Ovary (tissue), 9 donors: ENCODE measurements around the gene RHOD. TPM values are rescaled to one million over a fixed set of nuclear protein-coding genes. Genes with fewer than 3 reads are reported as not detected.

Experiments used
- DNase-seq, 5 donors: peaks; one replicate each; pipeline ENCODE4 v3.0.0-alpha.2; 2019 to 2020
- H3K27ac ChIP-seq, 2 donors: fragments of 200-600 bp; one replicate each; pipeline versions ENCODE4 v1.5.1 to v1.8.0; 2019 to 2022
- H3K27me3 ChIP-seq: fragments of 200-600 bp; one replicate; pipeline ENCODE4 v1.8.0; 2022
- H3K36me3 ChIP-seq: fragments of 200-600 bp; sonication (generic); one replicate; pipeline ENCODE4 v1.5.1; 2019
- H3K4me1 ChIP-seq: one replicate; pipeline ENCODE4 v1.8.1; 2013; ENCODE audit warnings: mild to moderate bottlenecking, moderate library complexity; ENCODE audit not compliant: insufficient read depth
- H3K4me3 ChIP-seq: fragments of 200-600 bp; sonication (generic); one replicate; pipeline ENCODE4 v1.5.1; 2017
- H3K9me3 ChIP-seq, 2 donors: fragments of 200-600 bp in 1 of 2; sonication (generic) in 1 of 2; one replicate each; pipeline versions ENCODE4 v1.5.1 to v1.8.1; 2013 to 2019; ENCODE audit warnings: mild to moderate bottlenecking in 1 of 2, moderate library complexity in 1 of 2
- EP300 ChIP-seq: sonication (generic); formaldehyde crosslinking; IDR thresholded peaks from one replicate; pipeline ENCODE4 v1.6.1; 2017; ENCODE audit warnings: antibody characterized with exemption
- POLR2A ChIP-seq: fragments of 450-650 bp; IDR thresholded peaks from one replicate; pipeline ENCODE4 v1.6.1; 2017; ENCODE audit warnings: antibody characterized with exemption, mild to moderate bottlenecking, moderate library complexity
- WGBS, 3 donors: extraction: QIAGEN DNeasy Blood & Tissue Kit in 1 of 3; methylation state at CpG; one replicate each; pipeline versions ENCODE4 v1.1.5 to v1.1.7; 2013 to 2017; 5-methylcytosine and 5-hydroxymethylcytosine counted together
- intact Hi-C, 4 donors: fragments of 100-400 bp; cut with DNase I; formaldehyde crosslinking; loops; one replicate each; pipeline versions ENCODE4 v1.11.0 to v1.15.1; 2022 to 2023
- polyA plus RNA-seq, 2 donors: library from polyadenylated mRNA; stranded (reverse); fragments of 200-250 nt in 1 of 2; fragments of 350-450 nt in 1 of 2; fragmentation: Illumina TruSeq in 1 of 2; extraction: RNeasy Lipid Tissue Mini Kit (QIAGEN cat#74804) in 1 of 2; gene quantifications; one replicate each; pipeline ENCODE4 v1.2.3, GENCODE V29; 2013 to 2014
- total RNA-seq, 7 donors: library from RNA; depleted of rRNA in 2 of 7; stranded (reverse); fragments of >200 nt in 2 of 7; fragmentation: NEBNext Ultra II Directional in 3 of 7; extraction: Animal tissue kit (Norgen Biotek cat#: 25700) in 3 of 7; gene quantifications; one replicate each; pipeline versions ENCODE4 v1.1.0 to v1.2.4, GENCODE V29; 2016 to 2023
- TF ChIP-seq, protein P1 (sequence below), 3 donors: fragments of 450-650 bp in 2 of 3; fragments of 200-600 bp in 1 of 3; IDR thresholded peaks; one replicate each; pipeline versions ENCODE4 v1.5.1 to v1.8.0; 2016 to 2022; ENCODE audit warnings: antibody characterized with exemption in 3 of 3, mild to moderate bottlenecking in 1 of 3
- donor health status: DM: no; HTN: no; CAD: no; lungs with moderate emphysema.
- donor health status: DM: no; HTN: no; CAD: no.
- donor health status: Bipolar disorder and iron deficiency.
- donor health status: DM: yes; HTN: yes; CAD: no.
- donor health status: DM: no; HTN: no; CAD: no.
- donor health status: DM: yes; HTN: yes; CAD: no.

RHOD gene
- total and polyA plus RNA-seq, 9 donors = 5.5 to 24.9 (median 12.8) TPM

DNA sequence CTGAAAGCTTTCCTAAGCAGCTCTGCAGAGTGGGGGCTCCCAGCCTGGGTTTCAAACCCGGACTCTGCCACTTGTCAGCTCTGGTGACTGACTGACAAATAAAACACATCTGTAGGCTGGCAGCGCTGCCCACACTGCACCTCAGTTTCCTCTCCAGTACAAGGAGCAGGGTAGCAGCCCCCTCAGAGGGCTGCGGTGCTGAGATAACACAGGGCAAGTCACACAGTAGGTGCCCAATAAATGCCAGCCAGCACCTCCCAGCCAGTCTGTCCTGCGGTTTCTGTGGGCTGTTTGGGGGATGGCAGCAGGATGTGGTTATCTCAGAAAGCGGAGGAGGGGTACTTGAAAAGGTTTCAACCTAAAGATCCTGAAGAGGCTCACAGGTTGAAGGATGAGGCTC lies 32.2 kb upstream of the RHOD start:
- WGBS, 3 donors = 78 to 80% (median 78%) methylated on average over 5 of the region's 5 CpGs
- intact Hi-C loops = no loop called here
- Histone ChIP-seq H3K27me3 (no peaks in the 10 kb centered on the region), H3K27ac (no peak overlapping the region), H3K36me3 (no peaks in the 10 kb centered on the region), H3K4me3 (no peak overlapping the region), H3K9me3 (no peaks in the 10 kb centered on the region), H3K4me1 (peaks cover 3% of the 10 kb centered on the region)
- no peak for DNase-seq
- no peak for TF ChIP-seq EP300
- TF ChIP-seq, protein P1, sequence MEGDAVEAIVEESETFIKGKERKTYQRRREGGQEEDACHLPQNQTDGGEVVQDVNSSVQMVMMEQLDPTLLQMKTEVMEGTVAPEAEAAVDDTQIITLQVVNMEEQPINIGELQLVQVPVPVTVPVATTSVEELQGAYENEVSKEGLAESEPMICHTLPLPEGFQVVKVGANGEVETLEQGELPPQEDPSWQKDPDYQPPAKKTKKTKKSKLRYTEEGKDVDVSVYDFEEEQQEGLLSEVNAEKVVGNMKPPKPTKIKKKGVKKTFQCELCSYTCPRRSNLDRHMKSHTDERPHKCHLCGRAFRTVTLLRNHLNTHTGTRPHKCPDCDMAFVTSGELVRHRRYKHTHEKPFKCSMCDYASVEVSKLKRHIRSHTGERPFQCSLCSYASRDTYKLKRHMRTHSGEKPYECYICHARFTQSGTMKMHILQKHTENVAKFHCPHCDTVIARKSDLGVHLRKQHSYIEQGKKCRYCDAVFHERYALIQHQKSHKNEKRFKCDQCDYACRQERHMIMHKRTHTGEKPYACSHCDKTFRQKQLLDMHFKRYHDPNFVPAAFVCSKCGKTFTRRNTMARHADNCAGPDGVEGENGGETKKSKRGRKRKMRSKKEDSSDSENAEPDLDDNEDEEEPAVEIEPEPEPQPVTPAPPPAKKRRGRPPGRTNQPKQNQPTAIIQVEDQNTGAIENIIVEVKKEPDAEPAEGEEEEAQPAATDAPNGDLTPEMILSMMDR (IDR thresholded peaks at IDR 0.05) = no peak
- TF ChIP-seq POLR2A = no peak

DNA sequence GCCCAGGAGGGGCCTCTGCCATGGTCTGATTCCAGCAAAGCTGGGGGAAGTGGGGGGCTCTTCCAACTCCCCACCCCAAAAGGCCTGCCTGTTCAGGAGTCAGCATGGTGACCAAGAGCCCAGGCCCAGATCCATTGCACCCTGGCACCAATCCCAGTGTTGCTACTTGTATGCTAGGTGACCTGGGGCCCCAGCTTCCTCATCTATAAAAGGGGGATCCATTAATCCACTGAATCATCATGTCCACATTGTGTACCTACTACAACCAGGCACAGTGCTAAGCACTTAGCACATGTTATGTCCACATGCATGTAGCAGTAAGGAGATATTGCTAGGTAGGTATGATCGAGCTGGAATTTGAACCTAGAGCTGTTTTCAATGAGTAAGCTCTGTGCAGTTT lies 31.7 kb upstream of the RHOD start:
- Histone ChIP-seq H3K4me1 (peaks cover 3% of the 10 kb centered on the region), H3K27me3 (no peaks in the 10 kb centered on the region), H3K9me3 (no peaks in the 10 kb centered on the region), H3K36me3 (no peaks in the 10 kb centered on the region), H3K27ac (no peak overlapping the region), H3K4me3 (no peak overlapping the region)
- 86 to 95% (median 90%) methylated on average over 1 of the region's 1 CpG for WGBS, 3 donors
- no peak for DNase-seq
- intact Hi-C loops = no loop called here
- TF ChIP-seq, protein P1 (IDR thresholded peaks at IDR 0.05) = no peak

DNA sequence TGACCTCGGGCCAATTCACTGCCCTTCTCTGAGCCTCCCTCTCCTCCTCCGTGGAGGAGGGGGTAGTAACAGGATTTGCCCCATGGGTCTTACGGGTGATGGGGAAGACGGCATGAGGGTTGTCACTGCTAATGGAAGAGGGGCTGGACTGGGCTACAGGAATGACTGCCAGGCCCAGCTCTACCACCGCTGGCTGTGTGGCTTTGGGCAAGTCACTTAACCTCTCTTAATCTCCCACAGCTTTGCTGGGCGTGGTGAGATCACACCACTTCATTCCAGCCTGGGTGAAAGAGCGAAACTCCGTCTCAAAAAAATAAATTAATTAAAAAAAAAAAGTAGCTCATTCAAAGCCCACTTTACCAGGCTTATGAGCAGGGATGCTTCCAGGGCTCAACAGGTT lies 30.9 kb upstream of the RHOD start:
- Histone ChIP-seq H3K4me3 (no peak overlapping the region), H3K36me3 (no peaks in the 10 kb centered on the region), H3K27ac (no peak overlapping the region), H3K27me3 (no peaks in the 10 kb centered on the region), H3K4me1 (peaks cover 3% of the 10 kb centered on the region), H3K9me3 (no peaks in the 10 kb centered on the region)
- WGBS, 3 donors = 83 to 88% (median 84%) methylated on average over 8 of the region's 8 CpGs
- DNase-seq = no peak
- intact Hi-C loops = no loop called here
- TF ChIP-seq, protein P1 (IDR thresholded peaks at IDR 0.05) = no peak
- TF ChIP-seq EP300 = no peak
- TF ChIP-seq POLR2A = no peak

DNA sequence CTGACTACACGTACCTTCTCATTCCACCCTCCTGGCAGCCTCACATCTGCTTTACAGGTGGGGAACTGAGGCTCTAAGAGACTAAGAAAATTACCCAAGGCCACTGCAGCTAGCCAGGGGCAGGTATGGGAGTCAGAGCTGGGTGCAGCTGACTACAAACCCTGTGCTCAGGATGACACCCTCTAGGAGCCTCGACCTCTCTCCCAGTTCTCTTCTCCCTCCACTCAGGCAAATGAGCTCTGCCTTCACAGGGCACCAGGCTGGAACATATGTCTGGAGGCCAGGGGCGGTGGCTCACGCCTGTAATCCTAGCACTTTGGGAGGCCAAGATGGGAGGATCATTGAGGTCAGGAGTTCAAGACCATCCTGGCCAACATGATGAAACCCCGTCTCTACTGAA lies 29.7 kb upstream of the RHOD start:
- TF ChIP-seq, protein P1 (IDR thresholded peaks at IDR 0.05) = no peak
- TF ChIP-seq POLR2A (no peak), EP300 (no peak)
- DNase-seq = no peak
- H3K9me3 ChIP-seq = no peaks in the 10 kb centered on the region
- no peaks in the 10 kb centered on the region for H3K27me3 ChIP-seq
- no peaks in the 10 kb centered on the region for H3K36me3 ChIP-seq
- H3K4me3 ChIP-seq = no peak overlapping the region
- H3K4me1 ChIP-seq = peaks cover 3% of the 10 kb centered on the region
- no peak overlapping the region for H3K27ac ChIP-seq
- intact Hi-C loops = no loop called here
- 88 to 95% (median 90%) methylated on average over 5 of the region's 5 CpGs for WGBS, 3 donors

- 82 to 83% (median 82%) methylated on average over 12 of the region's 12 CpGs for WGBS, 3 donors
- no peaks in the 10 kb centered on the region for H3K27me3 ChIP-seq
- H3K36me3 ChIP-seq = no peaks in the 10 kb centered on the region
- no peak for DNase-seq
- H3K4me1 ChIP-seq = peaks cover 3% of the 10 kb centered on the region
- no peak overlapping the region for H3K27ac ChIP-seq
- intact Hi-C loops = no loop called here
- TF ChIP-seq, protein P1 (IDR thresholded peaks at IDR 0.05) = no peak
- TF ChIP-seq POLR2A (no peak), EP300 (no peak)
- H3K4me3 ChIP-seq = no peak overlapping the region
- H3K9me3 ChIP-seq = no peaks in the 10 kb centered on the region
Observed at GRCh38 chr11:67027483-67027930, 29.1 kb upstream of the RHOD start.
